Activated T-cell treated with anti-CD3 and anti-CD28 coated beads, Interleukin-2, amount 50 U/mL, for 4 hours (primary cell): ENCODE data around the gene WEE1. TPM values are rescaled to one million over a fixed set of nuclear protein-coding genes. Genes with fewer than 3 reads are reported as not detected.
"Not testable (repeated sequence)": the region's sequence is repeated elsewhere in the genome, so short reads cannot be mapped to it uniquely, and the experiment has no call there.

Experiments
- ATAC-seq, 2 donors: fragments of 200-7000 bp; cut with Tn5 transposase; one replicate each; pipeline ENCODE4 v1.10.0; 2021
- DNase-seq: peaks from one replicate; pipeline ENCODE4 v3.0.0-alpha.2; 2020
- H3K27me3 Mint-ChIP-seq: one replicate; pipeline ENCODE4 v1.8.0; 2021; ENCODE audit warnings: low read depth, mixed read lengths
- H3K36me3 Mint-ChIP-seq: one replicate; pipeline ENCODE4 v1.8.0; 2022; ENCODE audit warnings: mixed read lengths; ENCODE audit not compliant: insufficient read depth
- H3K4me1 Mint-ChIP-seq: one replicate; pipeline ENCODE4 v1.8.0; 2021; ENCODE audit warnings: low read depth, mixed read lengths
- H3K4me3 Mint-ChIP-seq: one replicate; pipeline ENCODE4 v1.8.0; 2021; ENCODE audit warnings: mild to moderate bottlenecking, moderate library complexity, mixed read lengths
- H3K9me3 Mint-ChIP-seq: one replicate; pipeline ENCODE4 v1.8.0; 2021; ENCODE audit warnings: mixed read lengths
- total RNA-seq, 3 donors: library from RNA; stranded (reverse); gene quantifications; one replicate each; pipeline ENCODE4 v1.2.1, GENCODE V29; 2021

Gene WEE1
- total RNA-seq, 3 donors from 2014 or later: 36.8 to 39.8 (median 38.0) TPM

- H3K27me3 Mint-ChIP-seq, H3K9me3 Mint-ChIP-seq, ATAC-seq, H3K4me3 Mint-ChIP-seq, H3K36me3 Mint-ChIP-seq, DNase-seq, H3K4me1 Mint-ChIP-seq: not testable (repeated sequence)
Measured at GRCh38 chr11:9549216-9549615, 24.3 kb upstream of the WEE1 start.

GRCh38 chr11:9550191-9550628 lies 23.3 kb upstream of the WEE1 start:
- ATAC-seq (no peak), DNase-seq (no peak)
- H3K27me3 Mint-ChIP-seq: no peaks in the 10 kb centered on the region

GRCh38 chr11:9561279-9561982 lies 12.0 kb upstream of the WEE1 start:
- H3K4me3 Mint-ChIP-seq: no peak overlapping the region
- no peaks in the 10 kb centered on the region for H3K27me3 Mint-ChIP-seq
- peaks cover 13% of the 10 kb centered on the region for H3K36me3 Mint-ChIP-seq
- H3K9me3 Mint-ChIP-seq: peaks cover 25% of the 10 kb centered on the region
- H3K4me1 Mint-ChIP-seq: peaks cover 9% of the 10 kb centered on the region
- no peak for ATAC-seq
- DNase-seq: no peak

More at GRCh38 chr11:9550191-9550628, 23.3 kb upstream of the WEE1 start:
- Mint-ChIP-seq H3K9me3 (no peaks in the 10 kb centered on the region), H3K36me3 (peaks cover 7% of the 10 kb centered on the region), H3K4me3 (no peak overlapping the region), H3K4me1 (no peaks in the 10 kb centered on the region)

- Mint-ChIP-seq H3K4me3 (no peak overlapping the region), H3K27me3 (no peaks in the 10 kb centered on the region), H3K36me3 (peaks cover 7% of the 10 kb centered on the region), H3K4me1 (peaks cover 10% of the 10 kb centered on the region), H3K9me3 (peaks cover 25% of the 10 kb centered on the region)
- no peak for DNase-seq
- ATAC-seq: no peak
Measured at GRCh38 chr11:9562716-9563115, 10.8 kb upstream of the WEE1 start.

- peaks cover 7% of the 10 kb centered on the region for H3K36me3 Mint-ChIP-seq
- H3K4me1 Mint-ChIP-seq: peaks cover 10% of the 10 kb centered on the region
- H3K4me3 Mint-ChIP-seq: no peak overlapping the region
- no peak for ATAC-seq
- no peak for DNase-seq
- no peaks in the 10 kb centered on the region for H3K27me3 Mint-ChIP-seq
- H3K9me3 Mint-ChIP-seq: peaks cover 25% of the 10 kb centered on the region
Measured at GRCh38 chr11:9563196-9563730, 10.2 kb upstream of the WEE1 start.

GRCh38 chr11:9565822-9566560 lies 7.5 kb upstream of the WEE1 start:
- peak; percentile 26 for DNase-seq
- peak; percentile 99 for ATAC-seq
- Mint-ChIP-seq H3K4me1 (peaks cover 23% of the 10 kb centered on the region), H3K27me3 (no peaks in the 10 kb centered on the region), H3K36me3 (peaks cover 2% of the 10 kb centered on the region), H3K9me3 (peaks cover 12% of the 10 kb centered on the region), H3K4me3 (peak overlapping the region; percentile 52)

- Mint-ChIP-seq H3K4me3 (no peak overlapping the region), H3K9me3 (peaks cover 6% of the 10 kb centered on the region), H3K36me3 (no peaks in the 10 kb centered on the region), H3K27me3 (no peaks in the 10 kb centered on the region), H3K4me1 (peaks cover 23% of the 10 kb centered on the region)
- ATAC-seq: no peak
- no peak for DNase-seq
Measured at GRCh38 chr11:9566561-9567063, 6.9 kb upstream of the WEE1 start.

- H3K9me3 Mint-ChIP-seq: no peaks in the 10 kb centered on the region
- H3K4me3 Mint-ChIP-seq: no peak overlapping the region
- no peaks in the 10 kb centered on the region for H3K27me3 Mint-ChIP-seq
- no peaks in the 10 kb centered on the region for H3K36me3 Mint-ChIP-seq
- peaks cover 23% of the 10 kb centered on the region for H3K4me1 Mint-ChIP-seq
- no peak for DNase-seq
- no peak for ATAC-seq
Measured at GRCh38 chr11:9567401-9567800, 6.1 kb upstream of the WEE1 start.

- peaks cover 23% of the 10 kb centered on the region for H3K4me1 Mint-ChIP-seq
- no peaks in the 10 kb centered on the region for H3K36me3 Mint-ChIP-seq
Measured at GRCh38 chr11:9568161-9568853, 5.2 kb upstream of the WEE1 start.

GRCh38 chr11:9568854-9569587 lies 4.4 kb upstream of the WEE1 start:
- H3K4me3 Mint-ChIP-seq: no peak overlapping the region
- no peaks in the 10 kb centered on the region for H3K27me3 Mint-ChIP-seq
- peaks cover 23% of the 10 kb centered on the region for H3K4me1 Mint-ChIP-seq
- no peak for ATAC-seq
- H3K9me3 Mint-ChIP-seq: no peaks in the 10 kb centered on the region
- H3K36me3 Mint-ChIP-seq: no peaks in the 10 kb centered on the region
- no peak for DNase-seq

More at GRCh38 chr11:9568161-9568853, 5.2 kb upstream of the WEE1 start:
- DNase-seq (no peak), ATAC-seq (no peak)
- Mint-ChIP-seq H3K4me3 (no peak overlapping the region), H3K27me3 (no peaks in the 10 kb centered on the region), H3K9me3 (no peaks in the 10 kb centered on the region)

- H3K27me3 Mint-ChIP-seq: no peaks in the 10 kb centered on the region
- ATAC-seq: no peak
- H3K4me3 Mint-ChIP-seq: no peak overlapping the region
- no peak for DNase-seq
- peaks cover 23% of the 10 kb centered on the region for H3K4me1 Mint-ChIP-seq
- no peaks in the 10 kb centered on the region for H3K36me3 Mint-ChIP-seq
- H3K9me3 Mint-ChIP-seq: no peaks in the 10 kb centered on the region
Measured at GRCh38 chr11:9569588-9570164, 3.8 kb upstream of the WEE1 start.

- ATAC-seq (no peak), DNase-seq (no peak)
- H3K4me1 Mint-ChIP-seq: peaks cover 28% of the 10 kb centered on the region
- no peaks in the 10 kb centered on the region for H3K9me3 Mint-ChIP-seq
- no peaks in the 10 kb centered on the region for H3K36me3 Mint-ChIP-seq
- no peaks in the 10 kb centered on the region for H3K27me3 Mint-ChIP-seq
- H3K4me3 Mint-ChIP-seq: no peak overlapping the region
Measured at GRCh38 chr11:9570313-9571025, 3.0 kb upstream of the WEE1 start.
